ENCODE measurements around the gene RAB11FIP3. TPM values are rescaled to one million over a fixed set of nuclear protein-coding genes. Genes with fewer than 3 reads are reported as not detected.
A peak's percentile ranks its signal among the peaks of the same experiment; 100 is the strongest.
"Not testable (repeated sequence)": the region's sequence is repeated elsewhere in the genome, so short reads cannot be mapped to it uniquely, and the experiment has no call there.

RAB11FIP3 gene
- total and polyA plus RNA-seq, 9 of the 15 experiments (the other 6 are each of a cell fraction or from before 2014, with no cell fraction given): 0.46 to 13.1 (median 4.3) TPM

DNA sequence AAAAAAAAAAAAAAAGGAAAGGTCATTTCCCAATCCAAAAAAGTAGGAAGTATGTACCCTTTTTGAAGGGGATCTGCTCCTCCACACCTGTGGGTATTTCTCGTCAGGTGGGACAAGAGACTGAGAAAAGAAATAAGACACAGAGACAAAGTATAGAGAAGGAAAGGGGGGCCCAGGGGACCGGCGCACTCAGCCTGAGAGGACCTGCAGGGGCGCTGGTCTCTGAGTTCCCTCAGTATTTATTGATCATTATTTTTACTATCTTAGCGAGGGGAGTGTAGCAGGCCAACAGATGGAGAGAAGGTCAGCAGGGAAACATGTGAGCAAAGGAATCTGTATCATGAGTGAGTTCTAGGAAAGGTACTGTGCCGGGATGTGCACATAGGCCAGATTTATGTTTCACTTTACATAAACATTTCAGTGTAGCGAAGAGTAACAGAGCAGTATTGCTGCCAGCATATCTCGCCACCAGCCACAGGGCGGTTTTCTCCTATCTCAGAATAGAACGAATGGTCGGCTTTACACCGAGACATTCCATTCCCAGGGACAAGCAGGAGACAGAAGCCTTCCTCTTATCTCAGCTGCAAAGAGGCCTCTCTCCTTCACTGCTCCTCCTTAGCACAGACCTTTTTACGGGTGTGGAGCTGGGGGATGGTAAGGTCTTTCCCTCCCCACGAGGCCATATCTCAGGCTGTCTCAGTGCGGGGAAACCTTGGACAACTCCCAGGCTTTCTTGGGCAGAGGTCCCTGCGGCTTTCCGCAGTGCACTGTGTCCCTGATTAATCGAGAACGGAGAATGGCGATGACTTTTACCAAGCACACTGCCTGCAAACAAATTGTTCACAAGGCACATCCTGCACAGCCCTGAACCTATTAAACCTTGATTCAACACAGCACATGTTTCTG lies 37.4 kb upstream of the RAB11FIP3 start (continued):
- TF ChIP-seq, protein P1, sequence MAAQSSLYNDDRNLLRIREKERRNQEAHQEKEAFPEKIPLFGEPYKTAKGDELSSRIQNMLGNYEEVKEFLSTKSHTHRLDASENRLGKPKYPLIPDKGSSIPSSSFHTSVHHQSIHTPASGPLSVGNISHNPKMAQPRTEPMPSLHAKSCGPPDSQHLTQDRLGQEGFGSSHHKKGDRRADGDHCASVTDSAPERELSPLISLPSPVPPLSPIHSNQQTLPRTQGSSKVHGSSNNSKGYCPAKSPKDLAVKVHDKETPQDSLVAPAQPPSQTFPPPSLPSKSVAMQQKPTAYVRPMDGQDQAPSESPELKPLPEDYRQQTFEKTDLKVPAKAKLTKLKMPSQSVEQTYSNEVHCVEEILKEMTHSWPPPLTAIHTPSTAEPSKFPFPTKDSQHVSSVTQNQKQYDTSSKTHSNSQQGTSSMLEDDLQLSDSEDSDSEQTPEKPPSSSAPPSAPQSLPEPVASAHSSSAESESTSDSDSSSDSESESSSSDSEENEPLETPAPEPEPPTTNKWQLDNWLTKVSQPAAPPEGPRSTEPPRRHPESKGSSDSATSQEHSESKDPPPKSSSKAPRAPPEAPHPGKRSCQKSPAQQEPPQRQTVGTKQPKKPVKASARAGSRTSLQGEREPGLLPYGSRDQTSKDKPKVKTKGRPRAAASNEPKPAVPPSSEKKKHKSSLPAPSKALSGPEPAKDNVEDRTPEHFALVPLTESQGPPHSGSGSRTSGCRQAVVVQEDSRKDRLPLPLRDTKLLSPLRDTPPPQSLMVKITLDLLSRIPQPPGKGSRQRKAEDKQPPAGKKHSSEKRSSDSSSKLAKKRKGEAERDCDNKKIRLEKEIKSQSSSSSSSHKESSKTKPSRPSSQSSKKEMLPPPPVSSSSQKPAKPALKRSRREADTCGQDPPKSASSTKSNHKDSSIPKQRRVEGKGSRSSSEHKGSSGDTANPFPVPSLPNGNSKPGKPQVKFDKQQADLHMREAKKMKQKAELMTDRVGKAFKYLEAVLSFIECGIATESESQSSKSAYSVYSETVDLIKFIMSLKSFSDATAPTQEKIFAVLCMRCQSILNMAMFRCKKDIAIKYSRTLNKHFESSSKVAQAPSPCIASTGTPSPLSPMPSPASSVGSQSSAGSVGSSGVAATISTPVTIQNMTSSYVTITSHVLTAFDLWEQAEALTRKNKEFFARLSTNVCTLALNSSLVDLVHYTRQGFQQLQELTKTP (IDR thresholded peaks at IDR 0.05; ENCODE audit: low read depth in 1 of 2, partially characterized antibody in 2 of 2): peak in 1 of 2 experiments; percentile 19
- TF ChIP-seq, protein P2, sequence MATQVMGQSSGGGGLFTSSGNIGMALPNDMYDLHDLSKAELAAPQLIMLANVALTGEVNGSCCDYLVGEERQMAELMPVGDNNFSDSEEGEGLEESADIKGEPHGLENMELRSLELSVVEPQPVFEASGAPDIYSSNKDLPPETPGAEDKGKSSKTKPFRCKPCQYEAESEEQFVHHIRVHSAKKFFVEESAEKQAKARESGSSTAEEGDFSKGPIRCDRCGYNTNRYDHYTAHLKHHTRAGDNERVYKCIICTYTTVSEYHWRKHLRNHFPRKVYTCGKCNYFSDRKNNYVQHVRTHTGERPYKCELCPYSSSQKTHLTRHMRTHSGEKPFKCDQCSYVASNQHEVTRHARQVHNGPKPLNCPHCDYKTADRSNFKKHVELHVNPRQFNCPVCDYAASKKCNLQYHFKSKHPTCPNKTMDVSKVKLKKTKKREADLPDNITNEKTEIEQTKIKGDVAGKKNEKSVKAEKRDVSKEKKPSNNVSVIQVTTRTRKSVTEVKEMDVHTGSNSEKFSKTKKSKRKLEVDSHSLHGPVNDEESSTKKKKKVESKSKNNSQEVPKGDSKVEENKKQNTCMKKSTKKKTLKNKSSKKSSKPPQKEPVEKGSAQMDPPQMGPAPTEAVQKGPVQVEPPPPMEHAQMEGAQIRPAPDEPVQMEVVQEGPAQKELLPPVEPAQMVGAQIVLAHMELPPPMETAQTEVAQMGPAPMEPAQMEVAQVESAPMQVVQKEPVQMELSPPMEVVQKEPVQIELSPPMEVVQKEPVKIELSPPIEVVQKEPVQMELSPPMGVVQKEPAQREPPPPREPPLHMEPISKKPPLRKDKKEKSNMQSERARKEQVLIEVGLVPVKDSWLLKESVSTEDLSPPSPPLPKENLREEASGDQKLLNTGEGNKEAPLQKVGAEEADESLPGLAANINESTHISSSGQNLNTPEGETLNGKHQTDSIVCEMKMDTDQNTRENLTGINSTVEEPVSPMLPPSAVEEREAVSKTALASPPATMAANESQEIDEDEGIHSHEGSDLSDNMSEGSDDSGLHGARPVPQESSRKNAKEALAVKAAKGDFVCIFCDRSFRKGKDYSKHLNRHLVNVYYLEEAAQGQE (IDR thresholded peaks at IDR 0.05; ENCODE audit: borderline replicate concordance): not testable (repeated sequence)
- TF ChIP-seq, protein P2 (CRISPR knock-in tag; IDR thresholded peaks at IDR 0.05; ENCODE audit: low read depth): peak; percentile 51
- TF ChIP-seq ZNF384 (IDR thresholded peaks at IDR 0.05; ENCODE audit: low read depth, low read length): 0 out of 2 replicates have a peak, but pooled peaks have one; percentile 19
- peak; percentile 34; the same call in 1 of the 2 replicates for TF ChIP-seq NFIC (IDR thresholded peaks at IDR 0.05)
- TF ChIP-seq RCOR1 (IDR thresholded peaks at IDR 0.05; ENCODE audit: borderline replicate concordance in 1 of 2, low read depth in 2 of 2, low read length in 2 of 2): peak; percentile 65 to 81
- TF ChIP-seq, protein P3, sequence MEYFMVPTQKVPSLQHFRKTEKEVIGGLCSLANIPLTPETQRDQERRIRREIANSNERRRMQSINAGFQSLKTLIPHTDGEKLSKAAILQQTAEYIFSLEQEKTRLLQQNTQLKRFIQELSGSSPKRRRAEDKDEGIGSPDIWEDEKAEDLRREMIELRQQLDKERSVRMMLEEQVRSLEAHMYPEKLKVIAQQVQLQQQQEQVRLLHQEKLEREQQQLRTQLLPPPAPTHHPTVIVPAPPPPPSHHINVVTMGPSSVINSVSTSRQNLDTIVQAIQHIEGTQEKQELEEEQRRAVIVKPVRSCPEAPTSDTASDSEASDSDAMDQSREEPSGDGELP (CRISPR knock-in tag; IDR thresholded peaks at IDR 0.05; ENCODE audit: borderline replicate concordance): peak; percentile 50; the same call in 1 of the 2 replicates
- peak; percentile 50; the same call in 1 of the 2 replicates for TF ChIP-seq SMAD4 (CRISPR knock-in tag; conservative IDR thresholded peaks at IDR 0.05)
- TF ChIP-seq, protein P4, sequence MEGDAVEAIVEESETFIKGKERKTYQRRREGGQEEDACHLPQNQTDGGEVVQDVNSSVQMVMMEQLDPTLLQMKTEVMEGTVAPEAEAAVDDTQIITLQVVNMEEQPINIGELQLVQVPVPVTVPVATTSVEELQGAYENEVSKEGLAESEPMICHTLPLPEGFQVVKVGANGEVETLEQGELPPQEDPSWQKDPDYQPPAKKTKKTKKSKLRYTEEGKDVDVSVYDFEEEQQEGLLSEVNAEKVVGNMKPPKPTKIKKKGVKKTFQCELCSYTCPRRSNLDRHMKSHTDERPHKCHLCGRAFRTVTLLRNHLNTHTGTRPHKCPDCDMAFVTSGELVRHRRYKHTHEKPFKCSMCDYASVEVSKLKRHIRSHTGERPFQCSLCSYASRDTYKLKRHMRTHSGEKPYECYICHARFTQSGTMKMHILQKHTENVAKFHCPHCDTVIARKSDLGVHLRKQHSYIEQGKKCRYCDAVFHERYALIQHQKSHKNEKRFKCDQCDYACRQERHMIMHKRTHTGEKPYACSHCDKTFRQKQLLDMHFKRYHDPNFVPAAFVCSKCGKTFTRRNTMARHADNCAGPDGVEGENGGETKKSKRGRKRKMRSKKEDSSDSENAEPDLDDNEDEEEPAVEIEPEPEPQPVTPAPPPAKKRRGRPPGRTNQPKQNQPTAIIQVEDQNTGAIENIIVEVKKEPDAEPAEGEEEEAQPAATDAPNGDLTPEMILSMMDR (IDR thresholded peaks at IDR 0.05 in 2 of 3, conservative IDR thresholded peaks at IDR 0.05 in 1 of 3; ENCODE audit: insufficient read depth in 2 of 3, low read depth in 1 of 3, low read length in 3 of 3): peak in 2 of 3 experiments; percentile 9 to 47; a peak in 3 of 6 replicates
- TF ChIP-seq CBFA2T2 (conservative IDR thresholded peaks at IDR 0.05): peak; percentile 69

Measured in K562 (cell line).